SK-N-SH (cell line): Measurements from ENCODE around the gene CYB561D1.

Source experiments
- CTCF ChIP-seq: fragments of 200-600 bp; sonication (generic); IDR thresholded peaks from 2 replicates; pipeline ENCODE4 v1.6.1; 2017; ENCODE audit warnings: antibody characterized with exemption, mild to moderate bottlenecking, moderate library complexity
- IRF3 ChIP-seq: fragments of 150-350 bp; IDR thresholded peaks from 2 replicates; pipeline ENCODE4 v1.6.1; 2016; ENCODE audit warnings: mild to moderate bottlenecking, low read depth, low read length
- RCOR1 ChIP-seq: fragments of 150-350 bp; IDR thresholded peaks from 2 replicates; pipeline ENCODE4 v1.6.1; 2017; ENCODE audit warnings: antibody characterized with exemption, low read length

- no peak for TF ChIP-seq IRF3
- TF ChIP-seq CTCF = no peak
- no peak for TF ChIP-seq RCOR1
These were observed 28.1 kb downstream of the CYB561D1 start for GRCh38 chr1:109522026-109522425.
